ENCODE data around the gene IGF2BP2.

IGF2BP2 gene

GRCh38 chr3:185631508-185632206 lies 193.2 kb downstream of the IGF2BP2 start:
- no peak for DNase-seq

GRCh38 chr3:185631108-185631507 lies 193.7 kb downstream of the IGF2BP2 start:
- no peak for DNase-seq

GRCh38 chr3:185630182-185630622 lies 194.6 kb downstream of the IGF2BP2 start:
- DNase-seq = no peak

- no peak for DNase-seq
These were observed 195.2 kb downstream of the IGF2BP2 start for GRCh38 chr3:185629554-185630181.

DNA sequence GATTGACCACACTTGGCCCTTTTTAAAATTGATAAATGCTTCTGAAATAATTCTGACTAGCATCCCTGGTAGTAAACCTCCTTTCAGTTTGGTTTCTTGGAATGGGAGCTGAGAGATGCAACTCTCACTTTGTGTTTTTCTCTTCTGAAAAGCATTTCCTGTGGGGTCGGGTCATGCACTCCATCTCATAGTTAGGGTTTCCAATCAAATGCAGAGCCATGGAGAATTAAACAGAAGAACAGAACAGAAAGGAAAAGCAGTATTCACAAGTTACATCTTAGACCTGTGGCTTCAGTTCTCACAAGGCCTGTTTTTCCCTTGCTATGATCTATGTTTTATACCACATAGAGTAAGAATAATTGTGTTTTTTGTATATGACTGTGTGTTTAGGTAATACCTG lies 199.1 kb downstream of the IGF2BP2 start:
- DNase-seq = no peak

DNA sequence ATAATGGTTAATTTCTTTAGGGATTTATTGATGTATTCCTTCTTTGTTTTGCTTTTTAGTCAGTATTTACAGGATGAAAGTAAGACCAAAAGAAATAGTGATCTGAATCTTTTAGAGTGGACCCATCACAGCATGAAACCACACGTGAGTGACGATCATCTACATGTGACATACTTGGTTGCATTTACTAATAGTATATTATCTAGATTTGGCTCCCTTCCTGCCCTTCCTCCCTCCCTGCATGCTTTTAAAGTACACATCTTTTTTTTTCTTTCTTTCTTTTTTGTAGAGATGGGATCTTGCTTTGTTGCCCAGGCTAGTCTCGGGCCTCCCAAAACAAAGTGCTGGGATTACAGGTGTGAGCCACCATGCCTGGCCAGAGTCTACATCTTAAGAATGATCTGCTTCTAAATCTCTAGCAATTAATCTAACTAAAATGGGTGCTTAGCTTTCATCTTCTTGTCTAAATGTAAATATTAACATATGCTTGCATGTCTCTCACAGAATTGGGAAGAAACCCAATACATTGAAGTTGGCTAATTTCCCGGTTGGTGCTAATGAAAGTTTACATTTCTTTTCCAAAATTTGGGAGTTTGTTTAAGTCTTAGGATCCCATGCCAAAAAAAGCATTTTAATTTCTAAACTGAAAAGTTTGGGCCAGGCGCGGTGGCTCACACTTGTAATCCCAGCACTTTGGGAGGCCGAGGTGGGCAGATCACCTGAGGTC lies 200.7 kb downstream of the IGF2BP2 start:
- no peak for DNase-seq

DNA sequence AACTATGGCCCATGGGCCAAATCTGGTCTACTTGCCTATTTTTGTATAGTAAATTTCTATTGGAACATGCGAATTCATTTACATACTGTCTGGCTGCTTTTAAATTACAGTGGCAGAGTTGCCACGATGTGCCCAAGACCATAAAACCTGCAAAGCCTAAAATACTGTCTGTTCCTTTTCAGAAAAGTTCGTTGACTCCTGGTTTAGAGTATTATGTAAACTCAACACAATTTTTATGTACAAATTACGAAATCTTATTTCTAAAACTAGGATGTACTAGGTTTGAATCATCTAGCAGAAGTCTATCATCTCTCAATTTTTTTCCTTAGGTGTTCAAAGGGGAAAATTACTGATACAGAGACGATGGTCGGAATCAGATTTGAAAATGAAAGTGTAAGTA lies 211.8 kb downstream of the IGF2BP2 start:
- DNase-seq = no peak

GRCh38 chr3:185606196-185606595 lies 218.6 kb downstream of the IGF2BP2 start:
- no peak for DNase-seq

GRCh38 chr3:185605566-185605965 lies 219.3 kb downstream of the IGF2BP2 start:
- DNase-seq = no peak

- peak; percentile 58 for DNase-seq
These were observed 229.3 kb downstream of the IGF2BP2 start for GRCh38 chr3:185595526-185595925.

GRCh38 chr3:185594073-185594472 lies 230.8 kb downstream of the IGF2BP2 start:
- no peak for DNase-seq

Measured in GF-D8 (cell line).